ENCODE measurements around the gene TGFB3.

- no peak for TF ChIP-seq CTCF (IDR thresholded peaks at IDR 0.05; ENCODE audit: low read length)
- no peak for TF ChIP-seq EZH2 (optimal IDR thresholded peaks at IDR 0.05; ENCODE audit: low read depth, low read length)
- TF ChIP-seq EZH2phosphoT487 (IDR thresholded peaks at IDR 0.05; ENCODE audit: low read length) = no peak
These were observed 12.7 kb downstream of the TGFB3 start for GRCh38 chr14:75969126-75969525.
